HCT116 (cell line): ENCODE data around the gene FBH1. TPM values are rescaled to one million over a fixed set of nuclear protein-coding genes. Genes with fewer than 3 reads are reported as not detected.

Experiments
- ATAC-seq: fragments of 200-7000 bp; cut with Tn5 transposase; 2 replicates; pipeline ENCODE4 v1.9.1; 2020; ENCODE audit warnings: mild to moderate bottlenecking, moderate library complexity
- BruUV-seq: library from RNA; stranded (reverse); fragments of 400-500 nt; replicated peaks from 2 replicates; lab custom pipeline; 2021; lab: Mats Ljungman, UMichigan
- CTCF ChIA-PET: fragments of 300-600 bp; sonication (Branson Sonifier 250); formaldehyde crosslinking; loops from one replicate; lab custom pipeline; 2021; ENCODE audit warnings: antibody characterized with exemption; lab: Charles Lee
- POLR2A ChIA-PET: fragments of 300-600, 350-600 bp; sonication (Branson Sonifier 250); formaldehyde crosslinking; loops from one replicate; lab custom pipeline; 2021; ENCODE audit warnings: antibody characterized with exemption; lab: Charles Lee
- RAD21 ChIA-PET, 2 experiments: fragments of 300-600 bp; sonication (Branson Sonifier 250); formaldehyde crosslinking; loops; one replicate each; lab custom pipeline; 2023; ENCODE audit warnings: low total read pairs in 2 of 2; ENCODE audit not compliant: uncharacterized antibody in 2 of 2, unreplicated experiment in 2 of 2, low non-redundant PET in 1 of 2; lab: Charles Lee
- DNase-seq: peaks from one replicate; pipeline ENCODE4 v3.0.0-alpha.2; 2010; ENCODE audit warnings: low read depth, low spot score
- H2AFZ ChIP-seq: fragments of 200-600 bp; shearing (Covaris generic), sonication (generic); 2 replicates; pipeline ENCODE4 v1.6.1; 2017; ENCODE audit warnings: low read depth, mixed run types, mixed read lengths, antibody characterized with exemption, low read length; ENCODE audit not compliant: poor library complexity, severe bottlenecking
- H3K27ac ChIP-seq: 2 replicates; pipeline ENCODE4 v1.5.1; 2012; ENCODE audit warnings: low read depth, low read length
- H3K27me3 ChIP-seq: fragments of 200-600 bp; sonication (generic); 2 replicates; pipeline ENCODE4 v1.6.1; 2016; ENCODE audit warnings: mixed run types, low read length, mixed read lengths; ENCODE audit not compliant: insufficient read depth
- H3K36me3 ChIP-seq, 2 experiments: fragments of 200-500 bp in 1 of 2; fragments of 200-600 bp in 1 of 2; sonication (Bioruptor generic) in 1 of 2; sonication (generic) in 1 of 2; 2 replicates each; pipeline versions ENCODE4 v1.5.1 to v1.6.1; 2014 to 2016; ENCODE audit warnings: low read length in 2 of 2, inconsistent platforms in 1 of 2, mixed read lengths in 1 of 2, mixed run types in 1 of 2; ENCODE audit not compliant: insufficient read depth in 2 of 2, control insufficient read depth in 1 of 2
- H3K4me1 ChIP-seq, 2 experiments: fragments of 200-600 bp in 1 of 2; sonication (generic) in 1 of 2; 2 replicates each; pipeline versions ENCODE4 v1.5.1 to v1.6.1; 2012 to 2017; ENCODE audit warnings: low read length in 2 of 2, inconsistent platforms in 1 of 2, mild to moderate bottlenecking in 1 of 2, mixed read lengths in 1 of 2, mixed run types in 1 of 2, moderate library complexity in 1 of 2; ENCODE audit not compliant: insufficient read depth in 2 of 2, control insufficient read depth in 1 of 2
- H3K4me2 ChIP-seq: fragments of 200-600 bp; sonication (generic); 2 replicates; pipeline ENCODE4 v1.6.1; 2017; ENCODE audit warnings: mixed run types, low read length, mixed read lengths
- H3K4me3 ChIP-seq, 2 experiments: fragments of 200-600 bp in 1 of 2; sonication (generic) in 1 of 2; replicated peaks in 1 of 2; 2 replicates each; pipeline ENCODE4 v1.5.1; 2011 to 2016; ENCODE audit warnings: low read length in 2 of 2, control low read depth in 1 of 2, low read depth in 1 of 2, mild to moderate bottlenecking in 1 of 2, mixed read lengths in 1 of 2, mixed run types in 1 of 2
- H3K79me2 ChIP-seq: fragments of 200-600 bp; sonication (generic); 2 replicates; pipeline ENCODE4 v1.6.1; 2017; ENCODE audit warnings: mild to moderate bottlenecking, mixed run types, low read length, moderate library complexity, mixed read lengths; ENCODE audit not compliant: insufficient read depth
- H3K9ac ChIP-seq: fragments of 200-600 bp; sonication (generic); 2 replicates; pipeline ENCODE4 v1.6.1; 2016; ENCODE audit warnings: low read length, mixed read lengths
- H3K9me2 ChIP-seq: fragments of 200-600 bp; sonication (generic), shearing (Covaris generic); 2 replicates; pipeline ENCODE4 v1.6.1; 2017; ENCODE audit warnings: mixed run types, mild to moderate bottlenecking, moderate library complexity; ENCODE audit not compliant: insufficient read depth
- H3K9me3 ChIP-seq, 2 experiments: fragments of 200-500 bp in 1 of 2; fragments of 200-600 bp in 1 of 2; sonication (Bioruptor generic) in 1 of 2; sonication (generic) in 1 of 2; 2 replicates each; pipeline ENCODE4 v1.6.1; 2014 to 2017; ENCODE audit warnings: low read length in 2 of 2, mixed read lengths in 2 of 2, inconsistent platforms in 1 of 2, low read depth in 1 of 2, mild to moderate bottlenecking in 1 of 2, mixed run types in 1 of 2, moderate library complexity in 1 of 2; ENCODE audit not compliant: control insufficient read depth in 1 of 2, insufficient read depth in 1 of 2
- H4K20me1 ChIP-seq: fragments of 200-600 bp; sonication (generic), shearing (Covaris generic); 2 replicates; pipeline ENCODE4 v1.6.1; 2017; ENCODE audit warnings: mixed run types, mild to moderate bottlenecking, moderate library complexity; ENCODE audit not compliant: insufficient read depth
- CBX3 ChIP-seq: IDR thresholded peaks from 2 replicates; pipeline ENCODE4 v1.6.1; 2012; ENCODE audit warnings: low read depth
- CTCF ChIP-seq, 3 experiments: fragments of 200-600 bp in 1 of 3; sonication (generic) in 1 of 3; IDR thresholded peaks in 2 of 3; conservative IDR thresholded peaks in 1 of 3; 2 replicates each; pipeline ENCODE4 v1.5.1; 2012 to 2017; ENCODE audit warnings: low read depth in 2 of 3, low read length in 2 of 3, antibody characterized with exemption in 1 of 3, borderline replicate concordance in 1 of 3, control low read depth in 1 of 3, mild to moderate bottlenecking in 1 of 3, mixed read lengths in 1 of 3, mixed run types in 1 of 3, moderate library complexity in 1 of 3; ENCODE audit not compliant: insufficient read depth in 1 of 3
- EZH2 ChIP-seq: fragments of 200-600 bp; sonication (generic); IDR thresholded peaks from 2 replicates; pipeline ENCODE4 v1.6.1; 2017; ENCODE audit warnings: antibody characterized with exemption, mixed run types
- EZH2phosphoT487 ChIP-seq: fragments of 200-600 bp; IDR thresholded peaks from 2 replicates; pipeline ENCODE4 v1.6.1; 2018; ENCODE audit warnings: antibody characterized with exemption, borderline replicate concordance
- FOSL1 ChIP-seq: IDR thresholded peaks from 2 replicates; pipeline ENCODE4 v1.6.1; 2012; ENCODE audit warnings: low read depth
- JUND ChIP-seq: IDR thresholded peaks from 2 replicates; pipeline ENCODE4 v1.6.1; 2012
- POLR2A ChIP-seq: IDR thresholded peaks from 2 replicates; pipeline ENCODE4 v1.7.0; 2011; ENCODE audit warnings: borderline replicate concordance; ENCODE audit not compliant: insufficient read depth, insufficient read length; ENCODE audit errors: extremely low read depth
- POLR2AphosphoS5 ChIP-seq: IDR thresholded peaks from 2 replicates; pipeline ENCODE4 v1.6.1; 2011; ENCODE audit warnings: mild to moderate bottlenecking, low read depth, low read length, moderate library complexity
- RAD21 ChIP-seq: IDR thresholded peaks from 2 replicates; pipeline ENCODE4 v1.6.1; 2012; ENCODE audit warnings: low read depth, mild to moderate bottlenecking
- SRF ChIP-seq: IDR thresholded peaks from 2 replicates; pipeline ENCODE4 v1.6.1; 2012; ENCODE audit warnings: low read depth
- ZBTB33 ChIP-seq: IDR thresholded peaks from 2 replicates; pipeline ENCODE4 v1.6.1; 2011; ENCODE audit warnings: mild to moderate bottlenecking, low read length, moderate library complexity; ENCODE audit not compliant: insufficient replicate concordance; ENCODE audit errors: extremely low read depth
- intact Hi-C: fragments of 100-400 bp; cut with micrococcal nuclease; formaldehyde crosslinking; loops from 2 replicates; pipeline ENCODE4 v1.10.0; 2022
- total RNA-seq: library from RNA; stranded (reverse); gene quantifications from one replicate; pipeline ENCODE4 v1.2.1, GENCODE V29; 2021; ENCODE audit not compliant: unreplicated experiment

Gene FBH1
- total RNA-seq, 1 experiment from 2014 or later, result 70.2 TPM

- Histone ChIP-seq H3K4me1 (peaks cover 11 to 20% of the 10 kb centered on the region in 2 experiments; a peak in 3 of 4 replicates), H2AFZ (no peak overlapping the region), H3K27ac (peak overlapping the region; percentile 59), H3K9me3 (no peaks in the 10 kb centered on the region), H3K4me3 (peak overlapping the region; percentile 92 to 98), H3K9me2 (no peaks in the 10 kb centered on the region), H3K9ac (peak overlapping the region; percentile 93), H3K79me2 (peaks cover 63% of the 10 kb centered on the region), H3K27me3 (no peaks in the 10 kb centered on the region), H3K4me2 (peak overlapping the region; percentile 83), H4K20me1 (no peaks in the 10 kb centered on the region), H3K36me3 (peaks cover 19 to 35% of the 10 kb centered on the region in 2 experiments; a peak in 2 of 4 replicates)
- ChIA-PET RAD21 (no interaction called here), POLR2A (interaction anchor here (1.2 to 1.4 kb wide), 3 partner anchors 33 to 81 kb away, joined by 3 to 5 read pairs (median 4); partner anchors contain the start of gene GDI2), CTCF (interaction anchor here (2.2 kb wide), 1 partner anchor 17 kb away, joined by 12 read pairs; no protein-coding TSS in a partner anchor)
- intact Hi-C loops, result no loop called here
- no peak for DNase-seq
- TF ChIP-seq POLR2A (no peak), JUND (no peak), FOSL1 (no peak), POLR2AphosphoS5 (no peak), EZH2phosphoT487 (no peak), SRF (no peak), CBX3 (no peak), RAD21 (no peak)
- TSS peak; percentile 46 for BruUV-seq
- ATAC-seq, result no peak
These were observed 966 bp downstream of the FBH1 start for GRCh38 chr10:5891009-5891408.

- H3K9ac ChIP-seq, result no peak overlapping the region
- BruUV-seq, result no TSS peak
- H3K79me2 ChIP-seq, result peaks cover 66% of the 10 kb centered on the region
- peaks cover 16 to 40% of the 10 kb centered on the region in 2 experiments; a peak in 2 of 4 replicates for H3K36me3 ChIP-seq
- no peak overlapping the region for H2AFZ ChIP-seq
- POLR2A ChIA-PET, result no interaction called here
- H3K9me2 ChIP-seq, result no peaks in the 10 kb centered on the region
- no peak for DNase-seq
- no peaks in the 10 kb centered on the region for H3K9me3 ChIP-seq
- TF ChIP-seq ZBTB33 (no peak), EZH2 (no peak), CTCF (IDR thresholded peaks at IDR 0.05 in 2 of 3, conservative IDR thresholded peaks at IDR 0.05 in 1 of 3; ENCODE audit: borderline replicate concordance in 1 of 3, insufficient read depth in 1 of 3, low read depth in 2 of 3, low read length in 2 of 3) (no peak)
- TF ChIP-seq, all 23 proteins: peak for 0
- H3K27me3 ChIP-seq, result no peaks in the 10 kb centered on the region
- RAD21 ChIA-PET, result no interaction called here
- no peak overlapping the region for H3K4me3 ChIP-seq
- H3K27ac ChIP-seq, result no peak overlapping the region
- H4K20me1 ChIP-seq, result no peaks in the 10 kb centered on the region
- H3K4me2 ChIP-seq, result peak overlapping the region; percentile 83; the same call in 1 of the 2 replicates
- no peak for ATAC-seq
- H3K4me1 ChIP-seq, result peaks cover 11 to 20% of the 10 kb centered on the region in 2 experiments; a peak in 3 of 4 replicates
- CTCF ChIA-PET, result no interaction called here
- intact Hi-C loops, result no loop called here
These were observed 2.0 kb downstream of the FBH1 start for GRCh38 chr10:5892007-5892406.
